HG03097 (cell line): ENCODE results near the gene OR6C68.
"Not testable (repeated sequence)": the region's sequence is repeated elsewhere in the genome, so short reads cannot be mapped to it uniquely, and the experiment has no call there.

Experiments
- ATAC-seq: cut with Tn5 transposase; IDR thresholded peaks from one replicate; pipeline ENCODE4 v1.9.1; 2021; ENCODE audit not compliant: unreplicated experiment, low FRiP score

OR6C68 gene

GRCh38 chr12:55492078-55492477 is at the start of gene OR6C68:
Gene OR6C68 (plus strand): TSS chr12:55492378. CDS start chr12:55492378, 0 bp downstream.
- no peak for ATAC-seq

DNA sequence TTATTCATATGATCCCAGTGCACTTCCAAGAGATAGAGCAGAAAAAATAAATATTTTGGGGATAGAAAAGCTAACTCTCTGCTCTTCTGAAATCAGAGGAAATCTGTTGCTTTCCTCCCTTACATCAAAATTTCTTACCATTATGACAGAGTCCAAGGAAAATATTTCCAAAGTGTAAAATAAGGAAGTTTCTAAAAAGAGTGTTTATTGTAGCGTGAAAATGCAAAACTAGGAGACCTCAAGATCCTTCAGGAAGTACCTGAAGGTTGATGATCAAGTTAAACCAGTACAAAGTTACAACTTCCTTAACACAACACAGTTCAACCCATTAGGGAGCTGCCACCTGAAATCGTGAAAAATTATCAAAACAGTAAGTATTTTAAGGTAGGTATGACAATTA is 48.4 kb upstream of the OR6C68 start, which contains the start of gene OR6C2:
Gene OR6C2 (plus strand): TSS at position 301 of the 400 bp plus-strand sequence. CDS start 8,138 bp downstream, outside the sequence.
- ATAC-seq: no peak

- ATAC-seq: no peak
These were observed 46.8 kb upstream of the OR6C68 start for GRCh38 chr12:55445357-55445756.

GRCh38 chr12:55446326-55446725 is 45.9 kb upstream of the OR6C68 start:
- no peak for ATAC-seq

DNA sequence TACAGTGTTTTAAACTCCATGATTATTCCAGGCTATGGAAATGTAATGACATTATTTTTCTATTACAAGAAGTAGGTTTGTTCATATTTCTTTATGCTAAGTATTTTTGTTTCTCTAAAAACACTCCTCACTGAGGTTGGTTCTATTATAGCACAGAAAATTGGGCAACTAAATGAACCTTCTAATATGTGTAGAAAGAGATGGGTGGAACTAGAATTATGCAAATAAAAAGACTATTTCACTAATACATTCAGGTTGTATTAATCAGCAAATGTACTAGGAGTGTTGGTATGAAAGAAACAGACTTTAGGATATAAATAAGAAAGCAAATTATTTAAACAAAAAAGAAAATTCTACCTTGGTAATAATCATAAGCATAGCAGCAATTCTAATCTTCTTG is 43.4 kb upstream of the OR6C68 start:
- ATAC-seq: no peak

DNA sequence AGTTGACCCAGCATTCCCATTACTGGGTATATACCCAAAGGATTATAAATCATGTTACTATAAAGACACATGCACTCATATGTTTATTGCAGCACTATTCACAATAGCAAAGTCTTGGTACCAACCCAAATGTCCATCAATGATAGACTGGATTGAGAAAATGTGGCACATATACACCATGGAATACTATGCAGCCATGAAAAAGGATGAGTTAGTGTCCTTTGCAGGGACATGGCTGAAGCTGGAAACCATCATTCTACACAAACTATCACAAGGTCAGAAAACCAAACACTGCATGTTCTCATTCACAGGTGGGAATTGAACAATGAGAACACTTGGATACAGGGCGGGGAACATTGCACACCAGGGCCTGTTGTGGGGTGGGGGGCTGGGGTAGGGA is 27.3 kb upstream of the OR6C68 start:
- ATAC-seq: not testable (repeated sequence)

DNA sequence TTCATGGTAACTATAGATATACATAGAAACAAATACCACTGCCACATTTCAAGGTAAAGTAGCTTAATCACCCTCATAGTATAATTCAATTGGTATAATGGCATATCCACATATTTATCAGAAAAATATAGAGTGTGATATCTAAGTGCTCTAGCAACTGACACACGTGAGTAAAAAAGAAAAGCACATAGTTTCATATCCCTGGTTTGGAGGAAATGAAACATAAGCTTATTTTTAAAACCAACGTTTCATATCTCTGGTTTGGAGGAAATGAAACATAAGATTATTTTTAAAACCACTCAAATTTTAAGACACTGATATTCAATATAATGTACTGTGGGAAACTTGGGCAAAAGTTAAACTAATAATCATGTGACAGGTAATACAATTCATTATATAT is 24.3 kb upstream of the OR6C68 start:
- ATAC-seq: no peak

DNA sequence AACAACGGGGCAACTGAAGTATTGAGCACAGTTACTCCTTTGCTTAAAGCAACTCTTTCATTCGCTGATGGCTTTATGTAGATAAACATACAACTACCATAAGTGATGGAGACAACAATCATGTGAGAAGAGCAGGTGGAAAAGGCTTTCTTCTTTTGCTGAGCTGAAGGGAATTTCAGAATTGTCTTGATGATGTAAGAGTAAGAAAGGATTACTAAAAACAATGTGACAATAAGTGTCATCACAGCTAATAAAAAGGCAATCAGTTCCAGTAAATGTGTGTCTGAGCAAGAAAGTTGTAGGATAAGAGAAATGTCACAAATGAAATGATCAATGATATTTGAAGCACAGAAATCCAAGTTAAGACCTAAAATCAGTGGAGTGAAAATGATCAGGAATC is 22.9 kb upstream of the OR6C68 start:
- no peak for ATAC-seq

GRCh38 chr12:55470088-55470829 is 21.9 kb upstream of the OR6C68 start, which contains the start of gene OR6C70:
Gene OR6C70 (minus strand): TSS chr12:55470138. CDS start chr12:55470138, 0 bp downstream.
- ATAC-seq: no peak

- no peak for ATAC-seq
These were observed 19.9 kb upstream of the OR6C68 start for GRCh38 chr12:55472264-55472663.

GRCh38 chr12:55479136-55479535 is 13.0 kb upstream of the OR6C68 start:
- ATAC-seq: not testable (repeated sequence)

DNA sequence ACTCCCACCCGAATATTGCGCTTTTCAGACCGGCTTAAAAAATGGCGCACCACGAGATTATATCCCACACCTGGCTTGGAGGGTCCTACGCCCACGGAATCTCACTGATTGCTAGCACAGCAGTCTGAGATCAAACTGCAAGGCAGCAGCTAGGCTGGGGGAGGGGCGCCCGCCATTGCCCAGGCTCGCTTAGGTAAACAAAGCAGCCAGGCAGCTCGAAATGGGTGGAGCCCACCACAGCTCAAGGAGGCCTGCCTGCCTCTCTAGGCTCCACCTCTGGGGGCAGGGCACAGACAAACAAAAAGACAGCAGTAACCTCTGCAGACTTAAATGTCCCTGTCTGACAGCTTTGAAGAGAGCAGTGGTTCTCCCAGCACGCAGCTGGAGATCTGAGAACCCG is 7.9 kb upstream of the OR6C68 start:
- ATAC-seq: not testable (repeated sequence)

- ATAC-seq: no peak
These were observed 3.3 kb downstream of the OR6C68 start for GRCh38 chr12:55495490-55495889.

GRCh38 chr12:55499231-55499630 is 7.1 kb downstream of the OR6C68 start:
- no peak for ATAC-seq

GRCh38 chr12:55499810-55500252 is 7.7 kb downstream of the OR6C68 start:
- no peak for ATAC-seq

- no peak for ATAC-seq
These were observed 9.4 kb downstream of the OR6C68 start for GRCh38 chr12:55501601-55502000.

GRCh38 chr12:55515696-55516095 is 23.5 kb downstream of the OR6C68 start:
- ATAC-seq: no peak

DNA sequence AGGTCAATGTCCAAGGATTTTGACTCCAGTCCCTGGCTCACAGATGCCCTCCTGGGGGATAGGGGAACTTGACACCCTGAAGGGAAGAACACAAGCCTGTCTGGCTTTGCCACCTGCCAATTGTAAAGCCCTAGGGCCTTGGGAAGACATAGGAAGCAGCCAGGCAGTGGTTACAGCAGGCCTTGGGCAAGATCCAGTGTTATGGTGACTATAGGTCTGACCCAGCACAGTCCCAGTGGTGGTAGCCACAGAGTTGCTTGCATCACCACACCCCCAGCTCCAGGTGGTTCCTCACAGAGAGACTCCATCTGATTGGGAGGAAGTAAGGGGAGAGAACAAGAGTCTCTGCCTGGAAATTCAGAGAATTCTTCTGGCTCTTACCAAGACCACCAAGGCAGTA is 24.2 kb downstream of the OR6C68 start:
- no peak for ATAC-seq
